Breast epithelium (tissue), 4 donors: ENCODE measurements around the gene PIWIL1. TPM values are rescaled to one million over a fixed set of nuclear protein-coding genes. Genes with fewer than 3 reads are reported as not detected.

ENCODE experiments used
- DNase-seq, 2 donors: peaks; one replicate each; pipeline ENCODE4 v3.0.0-alpha.2; 2019; ENCODE audit warnings: low spot score in 2 of 2
- H3K27ac ChIP-seq, 2 donors: fragments of 200-600 bp; sonication (generic) in 1 of 2; one replicate each; pipeline ENCODE4 v1.5.1; 2016 to 2019; ENCODE audit warnings: mild to moderate bottlenecking in 1 of 2
- H3K27me3 ChIP-seq, 2 donors: fragments of 200-600 bp; sonication (generic) in 1 of 2; one replicate each; pipeline versions ENCODE4 v1.5.1 to v1.6.0; 2017 to 2019; ENCODE audit warnings: control low read depth in 1 of 2, mild to moderate bottlenecking in 1 of 2
- H3K36me3 ChIP-seq: fragments of 200-600 bp; one replicate; pipeline ENCODE4 v1.5.1; 2019
- H3K4me1 ChIP-seq, 2 donors: fragments of 200-600 bp; sonication (generic); one replicate each; pipeline ENCODE4 v1.5.1; 2016 to 2019; ENCODE audit warnings: control low read depth in 1 of 2
- H3K4me3 ChIP-seq, 3 donors: fragments of 200-600 bp; sonication (generic); 1 replicate in 2 of 3; 2 replicates in 1 of 3; pipeline ENCODE4 v1.5.1; 2016 to 2019; ENCODE audit warnings: mild to moderate bottlenecking in 3 of 3, moderate library complexity in 2 of 3
- H3K9me3 ChIP-seq, 2 donors: fragments of 200-600 bp; sonication (generic) in 1 of 2; one replicate each; pipeline ENCODE4 v1.5.1; 2016 to 2019; ENCODE audit warnings: control low read depth in 1 of 2
- POLR2A ChIP-seq: fragments of 450-650 bp; IDR thresholded peaks from one replicate; pipeline ENCODE4 v1.6.1; 2016; ENCODE audit warnings: antibody characterized with exemption, mild to moderate bottlenecking, moderate library complexity
- POLR2AphosphoS5 ChIP-seq, 3 donors: sonication (generic); formaldehyde crosslinking; IDR thresholded peaks; one replicate each; pipeline ENCODE4 v1.6.1; 2017; ENCODE audit warnings: antibody characterized with exemption in 3 of 3
- intact Hi-C: fragments of 100-400 bp; cut with DNase I; formaldehyde crosslinking; loops from one replicate; pipeline ENCODE4 v1.15.1; 2023; ENCODE audit warnings: low total_unique reads
- total RNA-seq, 3 donors: library from RNA; depleted of rRNA; stranded (reverse); fragments of >200 nt; gene quantifications; one replicate each; pipeline ENCODE4 v1.1.0, GENCODE V29; 2016
- TF ChIP-seq, protein P1 (sequence below), 3 donors: fragments of 450-650 bp; IDR thresholded peaks; one replicate each; pipeline ENCODE4 v1.5.1; 2016 to 2017; ENCODE audit warnings: antibody characterized with exemption in 3 of 3, mild to moderate bottlenecking in 3 of 3, moderate library complexity in 3 of 3

Gene PIWIL1
- total RNA-seq, 3 donors from 2014 or later = under 0.01 TPM; not detected in 2

DNA sequence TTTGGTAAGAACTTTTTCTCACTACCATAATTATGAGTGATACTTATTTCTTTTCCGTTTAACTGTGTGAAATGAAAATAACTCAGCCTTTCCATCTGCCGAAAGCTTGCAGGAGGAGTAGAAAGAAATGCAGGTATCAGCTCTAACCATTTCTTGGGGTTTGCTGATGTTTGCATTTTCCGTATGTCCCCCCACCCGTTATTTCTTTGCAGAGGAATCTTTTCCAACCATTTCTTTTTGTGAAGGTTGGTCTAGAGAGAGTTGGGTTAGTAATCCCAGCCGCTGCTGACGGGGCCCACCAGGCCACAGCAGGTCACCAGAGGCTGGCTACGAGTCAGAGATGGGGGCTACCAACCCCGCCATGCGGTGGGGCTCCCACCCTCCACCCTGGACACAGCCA lies 7.0 kb upstream of the PIWIL1 start:
- intact Hi-C loops = no loop called here
- Histone ChIP-seq H3K27me3 (peaks cover 0 to 19% of the 10 kb centered on the region in 2 donors), H3K4me3 (no peak overlapping the region), H3K36me3 (no peaks in the 10 kb centered on the region), H3K27ac (no peak overlapping the region), H3K4me1 (no peaks in the 10 kb centered on the region), H3K9me3 (no peaks in the 10 kb centered on the region)
- DNase-seq = no peak
- TF ChIP-seq POLR2AphosphoS5 (IDR thresholded peaks at IDR 0.05) = no peak
- TF ChIP-seq, protein P1, sequence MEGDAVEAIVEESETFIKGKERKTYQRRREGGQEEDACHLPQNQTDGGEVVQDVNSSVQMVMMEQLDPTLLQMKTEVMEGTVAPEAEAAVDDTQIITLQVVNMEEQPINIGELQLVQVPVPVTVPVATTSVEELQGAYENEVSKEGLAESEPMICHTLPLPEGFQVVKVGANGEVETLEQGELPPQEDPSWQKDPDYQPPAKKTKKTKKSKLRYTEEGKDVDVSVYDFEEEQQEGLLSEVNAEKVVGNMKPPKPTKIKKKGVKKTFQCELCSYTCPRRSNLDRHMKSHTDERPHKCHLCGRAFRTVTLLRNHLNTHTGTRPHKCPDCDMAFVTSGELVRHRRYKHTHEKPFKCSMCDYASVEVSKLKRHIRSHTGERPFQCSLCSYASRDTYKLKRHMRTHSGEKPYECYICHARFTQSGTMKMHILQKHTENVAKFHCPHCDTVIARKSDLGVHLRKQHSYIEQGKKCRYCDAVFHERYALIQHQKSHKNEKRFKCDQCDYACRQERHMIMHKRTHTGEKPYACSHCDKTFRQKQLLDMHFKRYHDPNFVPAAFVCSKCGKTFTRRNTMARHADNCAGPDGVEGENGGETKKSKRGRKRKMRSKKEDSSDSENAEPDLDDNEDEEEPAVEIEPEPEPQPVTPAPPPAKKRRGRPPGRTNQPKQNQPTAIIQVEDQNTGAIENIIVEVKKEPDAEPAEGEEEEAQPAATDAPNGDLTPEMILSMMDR (IDR thresholded peaks at IDR 0.05) = no peak
- no peak for TF ChIP-seq POLR2A

DNA sequence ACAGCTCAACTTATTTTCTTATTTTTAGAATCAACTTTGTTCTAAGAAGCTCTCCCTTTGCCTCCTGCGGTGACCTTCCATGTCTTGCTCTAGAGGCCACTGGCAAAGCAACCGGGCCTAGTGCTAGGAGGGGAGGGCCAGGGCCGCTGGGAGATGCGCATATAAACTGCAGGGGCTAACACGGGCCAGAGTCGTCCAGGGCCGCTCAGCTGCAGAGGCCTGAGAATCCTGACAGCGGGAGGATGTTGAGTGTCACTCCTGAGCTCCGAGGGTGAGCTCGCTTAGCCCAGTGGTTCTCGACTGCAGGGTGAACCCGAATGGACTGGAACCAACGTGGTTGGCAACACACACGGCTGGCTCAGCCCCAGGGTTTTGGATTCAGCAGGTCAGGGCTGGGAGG lies 6.5 kb upstream of the PIWIL1 start:
- intact Hi-C loops = no loop called here
- no peak for DNase-seq
- Histone ChIP-seq H3K4me1 (no peaks in the 10 kb centered on the region), H3K36me3 (no peaks in the 10 kb centered on the region), H3K4me3 (no peak overlapping the region), H3K9me3 (no peaks in the 10 kb centered on the region), H3K27me3 (peaks cover 0 to 19% of the 10 kb centered on the region in 2 donors), H3K27ac (no peak overlapping the region)
- TF ChIP-seq POLR2A (no peak), POLR2AphosphoS5 (IDR thresholded peaks at IDR 0.05) (no peak)
- TF ChIP-seq, protein P1 (IDR thresholded peaks at IDR 0.05) = no peak

DNA sequence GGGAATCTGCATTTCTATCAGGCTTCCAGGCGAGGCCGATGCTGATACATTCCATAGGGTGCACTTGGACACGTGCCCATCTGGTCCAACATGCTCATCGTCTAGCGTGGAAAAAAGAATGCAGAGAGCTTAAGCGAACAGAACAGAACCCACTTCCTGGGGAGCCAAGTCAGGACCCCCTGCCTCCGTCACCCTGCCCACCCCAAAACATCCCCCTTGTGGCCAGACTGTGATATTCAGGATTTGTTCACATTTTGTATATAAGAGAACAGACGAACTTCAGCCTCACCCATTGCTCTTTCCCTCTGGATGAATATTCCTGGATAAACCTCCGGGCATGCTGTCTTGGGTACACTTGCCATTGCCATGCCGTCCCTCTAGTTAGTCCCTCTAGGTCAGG lies 4.3 kb upstream of the PIWIL1 start:
- Histone ChIP-seq H3K4me1 (no peaks in the 10 kb centered on the region), H3K27me3 (peaks cover 0 to 12% of the 10 kb centered on the region in 2 donors), H3K9me3 (no peaks in the 10 kb centered on the region), H3K36me3 (no peaks in the 10 kb centered on the region), H3K4me3 (no peak overlapping the region), H3K27ac (no peak overlapping the region)
- DNase-seq = no peak
- intact Hi-C loops = no loop called here
- TF ChIP-seq, protein P1 (IDR thresholded peaks at IDR 0.05) = no peak
- TF ChIP-seq POLR2A = no peak
- TF ChIP-seq POLR2AphosphoS5 (IDR thresholded peaks at IDR 0.05) = no peak

DNA sequence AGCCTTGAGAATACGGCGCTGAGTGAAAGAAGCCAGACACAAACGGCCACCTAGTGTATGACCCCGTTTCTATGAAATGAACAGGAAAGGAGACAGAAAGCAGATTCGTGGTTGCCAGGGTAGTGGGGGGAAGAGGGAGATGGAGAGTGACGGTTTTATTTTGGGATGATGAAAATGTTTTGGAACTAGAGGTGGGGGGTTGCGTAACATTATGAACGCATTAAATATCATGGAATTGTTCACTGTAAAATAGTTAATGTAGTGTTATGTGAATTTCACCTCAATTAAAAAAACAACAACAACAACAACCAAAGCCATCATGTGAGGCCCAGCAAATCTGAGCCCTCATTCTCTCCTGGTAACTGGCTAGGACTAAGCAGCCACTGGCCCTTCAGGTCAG lies 3.3 kb upstream of the PIWIL1 start:
- Histone ChIP-seq H3K4me1 (no peaks in the 10 kb centered on the region), H3K9me3 (no peaks in the 10 kb centered on the region), H3K4me3 (no peak overlapping the region), H3K36me3 (no peaks in the 10 kb centered on the region), H3K27me3 (peaks cover 3 to 20% of the 10 kb centered on the region in 2 donors), H3K27ac (no peak overlapping the region)
- no peak for DNase-seq
- TF ChIP-seq POLR2AphosphoS5 (IDR thresholded peaks at IDR 0.05) (no peak), POLR2A (no peak)
- TF ChIP-seq, protein P1 (IDR thresholded peaks at IDR 0.05) = no peak
- intact Hi-C loops = no loop called here

DNA sequence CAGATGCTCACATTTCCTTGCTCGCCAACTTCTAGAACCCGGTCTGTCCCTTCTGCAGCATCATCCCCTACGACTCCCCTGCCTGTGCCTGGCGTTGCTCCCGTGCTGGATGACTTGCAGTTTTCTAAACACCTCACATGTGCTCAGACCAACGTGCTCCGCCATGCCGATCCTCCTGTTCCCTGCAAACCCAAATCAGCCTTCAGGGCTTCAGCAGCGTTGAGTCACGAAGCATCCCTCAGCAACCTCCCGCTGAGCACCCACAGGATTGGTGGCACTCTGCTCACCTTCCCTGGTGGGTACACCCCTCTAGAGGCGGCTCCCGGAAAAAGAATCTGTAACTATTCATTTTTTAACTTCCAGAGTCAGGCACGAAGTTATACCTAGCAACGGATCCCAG lies 2.8 kb upstream of the PIWIL1 start:
- Histone ChIP-seq H3K36me3 (no peaks in the 10 kb centered on the region), H3K9me3 (no peaks in the 10 kb centered on the region), H3K27ac (no peak overlapping the region), H3K4me1 (no peaks in the 10 kb centered on the region), H3K4me3 (no peak overlapping the region), H3K27me3 (peaks cover 3 to 26% of the 10 kb centered on the region in 2 donors)
- TF ChIP-seq, protein P1 (IDR thresholded peaks at IDR 0.05) = no peak
- TF ChIP-seq POLR2AphosphoS5 (IDR thresholded peaks at IDR 0.05) (no peak), POLR2A (no peak)
- DNase-seq = no peak
- intact Hi-C loops = loop anchor here (5.0 kb wide), 1 partner anchor 293 kb away; no protein-coding TSS in a partner anchor
